ENCODE results near the gene USP43.
"Not testable (repeated sequence)": the region's sequence is repeated elsewhere in the genome, so short reads cannot be mapped to it uniquely, and the experiment has no call there.

Gene USP43

GRCh38 chr17:9644910-9645751 is at the start of gene USP43:
Gene USP43, plus strand, starts transcription at chr17:9645517. Its CDS starts 116 bp downstream, at chr17:9645633.
- peak; percentile 54 to 82 (median 80) for DNase-seq

- not testable (repeated sequence) for DNase-seq
These were observed 47.7 kb upstream of the USP43 start for GRCh38 chr17:9597638-9598037.

GRCh38 chr17:9598661-9599060 is 46.7 kb upstream of the USP43 start:
- DNase-seq: no peak

GRCh38 chr17:9604583-9604982 is 40.7 kb upstream of the USP43 start:
- not testable (repeated sequence) for DNase-seq

GRCh38 chr17:9606453-9606852 is 38.9 kb upstream of the USP43 start:
- DNase-seq: no peak

- not testable (repeated sequence) for DNase-seq
These were observed 38.3 kb upstream of the USP43 start for GRCh38 chr17:9607058-9607457.

- no peak for DNase-seq
These were observed 33.8 kb upstream of the USP43 start for GRCh38 chr17:9611557-9611956.

GRCh38 chr17:9612006-9612405 is 33.3 kb upstream of the USP43 start:
- DNase-seq: peak in 1 of 3 experiments; percentile 43

GRCh38 chr17:9615486-9615885 is 29.8 kb upstream of the USP43 start:
- peak in 1 of 3 experiments; percentile 7 for DNase-seq

GRCh38 chr17:9622961-9623360 is 22.4 kb upstream of the USP43 start:
- DNase-seq: no peak

GRCh38 chr17:9628509-9628908 is 16.8 kb upstream of the USP43 start:
- DNase-seq: no peak

GRCh38 chr17:9632741-9633140 is 12.6 kb upstream of the USP43 start:
- DNase-seq: no peak

GRCh38 chr17:9635340-9635739 is 10.0 kb upstream of the USP43 start:
- no peak for DNase-seq

- no peak for DNase-seq
These were observed 8.8 kb upstream of the USP43 start for GRCh38 chr17:9636501-9636900.

- not testable (repeated sequence) for DNase-seq
These were observed 4.9 kb upstream of the USP43 start for GRCh38 chr17:9640388-9640787.

GRCh38 chr17:9643611-9644010 is 1.7 kb upstream of the USP43 start:
- no peak for DNase-seq

GRCh38 chr17:9645851-9646545 is 681 bp downstream of the USP43 start:
- peak; percentile 32 to 72 (median 63) for DNase-seq

- DNase-seq: peak in 2 of 3 experiments; percentile 4 to 47
These were observed 1.2 kb downstream of the USP43 start for GRCh38 chr17:9646546-9646885.

GRCh38 chr17:9647014-9647413 is 1.7 kb downstream of the USP43 start:
- peak; percentile 9 to 34 (median 12) for DNase-seq

- no peak for DNase-seq
These were observed 3.3 kb downstream of the USP43 start for GRCh38 chr17:9648521-9649110.

GRCh38 chr17:9658593-9659211 is 13.4 kb downstream of the USP43 start:
- no peak for DNase-seq

GRCh38 chr17:9661027-9661426 is 15.7 kb downstream of the USP43 start:
- DNase-seq: no peak

GRCh38 chr17:9663511-9663910 is 18.2 kb downstream of the USP43 start:
- DNase-seq: not testable (repeated sequence)

Measured in NCI-H1417 (cell line).